ENCODE data around the gene CCDC87. TPM values are rescaled to one million over a fixed set of nuclear protein-coding genes. Genes with fewer than 3 reads are reported as not detected.

CCDC87 gene
- total RNA-seq, 1 donor from 2014 or later, result 1.1 TPM

GRCh38 chr11:66561178-66561974, 31.5 kb downstream of the CCDC87 start:
- Mint-ChIP-seq H3K4me1 (ENCODE audit: low read depth) (no peaks in the 10 kb centered on the region), H3K27ac (peak overlapping the region; percentile 6), H3K9me3 (ENCODE audit: low read depth) (no peaks in the 10 kb centered on the region), H3K36me3 (ENCODE audit: insufficient read depth) (no peaks in the 10 kb centered on the region), H3K27me3 (peaks cover 3% of the 10 kb centered on the region), H3K4me3 (ENCODE audit: low read depth) (no peak overlapping the region)
- no peak for DNase-seq (ENCODE audit: low spot score, unreplicated experiment)
- no peak for TF ChIP-seq CTCF (IDR thresholded peaks at IDR 0.05; ENCODE audit: unreplicated experiment)

GRCh38 chr11:66559866-66560676, 32.8 kb downstream of the CCDC87 start:
- Mint-ChIP-seq H3K27me3 (peaks cover 3% of the 10 kb centered on the region), H3K4me1 (ENCODE audit: low read depth) (no peaks in the 10 kb centered on the region), H3K9me3 (ENCODE audit: low read depth) (no peaks in the 10 kb centered on the region), H3K36me3 (ENCODE audit: insufficient read depth) (no peaks in the 10 kb centered on the region), H3K27ac (no peak overlapping the region), H3K4me3 (ENCODE audit: low read depth) (no peak overlapping the region)
- TF ChIP-seq CTCF (IDR thresholded peaks at IDR 0.05; ENCODE audit: unreplicated experiment), result no peak
- DNase-seq (ENCODE audit: low spot score, unreplicated experiment), result no peak

- Mint-ChIP-seq H3K36me3 (ENCODE audit: insufficient read depth) (no peaks in the 10 kb centered on the region), H3K27me3 (peaks cover 3% of the 10 kb centered on the region), H3K4me3 (ENCODE audit: low read depth) (no peak overlapping the region), H3K27ac (no peak overlapping the region), H3K9me3 (ENCODE audit: low read depth) (no peaks in the 10 kb centered on the region), H3K4me1 (ENCODE audit: low read depth) (no peaks in the 10 kb centered on the region)
- no peak for TF ChIP-seq CTCF (IDR thresholded peaks at IDR 0.05; ENCODE audit: unreplicated experiment)
- no peak for DNase-seq (ENCODE audit: low spot score, unreplicated experiment)
These were observed 33.6 kb downstream of the CCDC87 start for GRCh38 chr11:66559142-66559865.

GRCh38 chr11:66557733-66558326, 35.0 kb downstream of the CCDC87 start:
- Mint-ChIP-seq H3K27me3 (peaks cover 3% of the 10 kb centered on the region), H3K9me3 (ENCODE audit: low read depth) (no peaks in the 10 kb centered on the region), H3K4me3 (ENCODE audit: low read depth) (no peak overlapping the region), H3K27ac (no peak overlapping the region), H3K4me1 (ENCODE audit: low read depth) (no peaks in the 10 kb centered on the region), H3K36me3 (ENCODE audit: insufficient read depth) (no peaks in the 10 kb centered on the region)
- DNase-seq (ENCODE audit: low spot score, unreplicated experiment), result no peak
- TF ChIP-seq CTCF (IDR thresholded peaks at IDR 0.05; ENCODE audit: unreplicated experiment), result no peak

DNA sequence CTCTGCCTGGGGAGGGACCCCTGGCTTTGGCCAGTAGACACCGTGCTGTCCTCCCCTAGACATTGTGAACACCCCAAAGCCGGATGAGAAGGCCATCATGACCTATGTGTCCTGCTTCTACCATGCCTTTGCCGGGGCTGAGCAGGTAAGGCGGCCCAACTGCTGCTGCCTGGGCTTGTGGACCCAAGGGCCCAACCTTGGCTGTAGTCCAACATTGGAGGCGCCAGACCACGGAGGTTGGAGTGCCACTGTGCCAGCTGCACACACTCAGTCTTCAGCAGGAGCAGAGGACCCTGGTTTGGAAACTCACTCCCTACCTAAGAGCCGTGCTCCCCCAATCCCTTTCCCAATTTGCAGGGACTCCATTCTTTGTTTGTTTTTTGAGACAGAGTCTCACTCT, 36.8 kb downstream of the CCDC87 start:
- TF ChIP-seq CTCF (IDR thresholded peaks at IDR 0.05; ENCODE audit: unreplicated experiment), result no peak
- H3K9me3 Mint-ChIP-seq (ENCODE audit: low read depth), result no peaks in the 10 kb centered on the region
- no peaks in the 10 kb centered on the region for H3K4me1 Mint-ChIP-seq (ENCODE audit: low read depth)
- H3K36me3 Mint-ChIP-seq (ENCODE audit: insufficient read depth), result no peaks in the 10 kb centered on the region
- no peak for DNase-seq (ENCODE audit: low spot score, unreplicated experiment)
- H3K27ac Mint-ChIP-seq, result no peak overlapping the region
- H3K27me3 Mint-ChIP-seq, result peaks cover 3% of the 10 kb centered on the region
- no peak overlapping the region for H3K4me3 Mint-ChIP-seq (ENCODE audit: low read depth)

All from progenitor cell of endocrine pancreas (in vitro differentiated cells).